GM12878 (cell line): ENCODE measurements around the gene GNAI2. TPM values are rescaled to one million over a fixed set of nuclear protein-coding genes. Genes with fewer than 3 reads are reported as not detected.

Experiments used
- ATAC-seq: fragments of 200-7000 bp; cut with Tn5 transposase; 3 replicates; pipeline ENCODE4 v1.9.1; 2020; ENCODE audit warnings: mild to moderate bottlenecking, moderate library complexity
- BruUV-seq: library from RNA; stranded (reverse); fragments of 400-500 nt; replicated peaks from 2 replicates; lab custom pipeline; 2021; lab: Mats Ljungman, UMichigan
- CTCF ChIA-PET: fragments of 300-600 bp; sonication (Branson Sonifier 250); formaldehyde crosslinking; extraction: SDS; loops from one replicate; lab custom pipeline; 2021; ENCODE audit warnings: inconsistent platforms; lab: Yijun Ruan, JAX
- POLR2A ChIA-PET: fragments of 350-600 bp; formaldehyde crosslinking; extraction: SDS; loops from one replicate; lab custom pipeline; 2021; ENCODE audit warnings: inconsistent platforms; lab: Charles Lee
- RAD21 ChIA-PET: fragments of 300-600 bp; sonication (Branson Sonifier 250); formaldehyde crosslinking; loops from one replicate; lab custom pipeline; 2023; ENCODE audit warnings: antibody characterized with exemption; ENCODE audit not compliant: unreplicated experiment; lab: Charles Lee
- SMC1A ChIA-PET: fragments of 300-600 bp; sonication (Branson Sonifier 250); formaldehyde crosslinking; loops from one replicate; lab custom pipeline; 2023; ENCODE audit not compliant: unreplicated experiment, uncharacterized antibody; lab: Charles Lee
- DNase-seq: peaks from one replicate; pipeline ENCODE4 v3.0.0-alpha.2; 2011; ENCODE audit warnings: low read depth, low spot score
- FAIRE-seq: peaks from 3 replicates; lab custom pipeline; 2011; peaks lifted over from hg19 to GRCh38; lab: Jason Lieb, UNC
- H2AFZ ChIP-seq: 2 replicates; pipeline ENCODE4 v1.6.0; 2011; ENCODE audit warnings: low read depth, low read length, control low read depth; ENCODE audit not compliant: control insufficient read depth
- H3K27ac ChIP-seq: 2 replicates; pipeline ENCODE4 v1.5.1; 2011; ENCODE audit warnings: control low read depth; ENCODE audit not compliant: control insufficient read depth, insufficient read depth
- H3K27me3 ChIP-seq, 2 experiments: replicated peaks in 1 of 2; 2 replicates each; pipeline versions ENCODE4 v1.6.0 to v1.6.1; 2011; ENCODE audit warnings: low read length in 1 of 2; ENCODE audit not compliant: control insufficient read depth in 2 of 2, insufficient read depth in 2 of 2
- H3K36me3 ChIP-seq, 2 experiments: 2 replicates each; pipeline ENCODE4 v1.5.1; 2011; ENCODE audit warnings: low read length in 1 of 2; ENCODE audit not compliant: control insufficient read depth in 2 of 2, insufficient read depth in 2 of 2
- H3K4me1 ChIP-seq: 2 replicates; pipeline ENCODE4 v1.6.1; 2011; ENCODE audit warnings: mild to moderate bottlenecking, low read length, moderate library complexity, mixed read lengths; ENCODE audit not compliant: control insufficient read depth, insufficient read depth
- H3K4me2 ChIP-seq: 2 replicates; pipeline ENCODE4 v1.6.0; 2011; ENCODE audit warnings: control low read depth; ENCODE audit not compliant: control insufficient read depth, insufficient read depth
- H3K4me3 ChIP-seq: fragments of 200-600 bp; sonication (generic); 2 replicates; pipeline ENCODE4 v1.5.1; 2016
- H3K79me2 ChIP-seq: 2 replicates; pipeline ENCODE4 v1.6.0; 2011; ENCODE audit warnings: low read length; ENCODE audit not compliant: control insufficient read depth, insufficient read depth
- H3K9ac ChIP-seq: 2 replicates; pipeline ENCODE4 v1.8.0; 2011; ENCODE audit warnings: low read length, control low read depth, mixed read lengths; ENCODE audit not compliant: control insufficient read depth, insufficient read depth
- H3K9me3 ChIP-seq: replicated peaks from 3 replicates; pipeline ENCODE4 v1.5.1; 2011; ENCODE audit warnings: mild to moderate bottlenecking, low read length; ENCODE audit not compliant: control insufficient read depth, insufficient read depth
- H4K20me1 ChIP-seq: 2 replicates; pipeline ENCODE4 v1.6.0; 2011; ENCODE audit not compliant: control insufficient read depth, insufficient read depth
- BCL11A ChIP-seq: IDR thresholded peaks from 2 replicates; pipeline ENCODE4 v1.6.1; 2011; ENCODE audit warnings: low read depth, low read length
- CBFB ChIP-seq: IDR thresholded peaks from 2 replicates; pipeline ENCODE4 v1.6.1; 2016; ENCODE audit warnings: antibody characterized with exemption, low read depth
- JUNB ChIP-seq: IDR thresholded peaks from 2 replicates; pipeline ENCODE4 v1.6.1; 2016; ENCODE audit warnings: antibody characterized with exemption, mild to moderate bottlenecking
- MTA3 ChIP-seq: IDR thresholded peaks from 2 replicates; pipeline ENCODE4 v1.6.1; 2012; ENCODE audit warnings: low read length, inconsistent platforms, borderline replicate concordance
- NRF1 ChIP-seq: conservative IDR thresholded peaks from 2 replicates; pipeline ENCODE4 v1.6.1; 2011; ENCODE audit warnings: mild to moderate bottlenecking, low read depth, low read length, improper control_type of control experiment
- RAD21 ChIP-seq: IDR thresholded peaks from 2 replicates; pipeline ENCODE4 v1.6.1; 2011; ENCODE audit warnings: mild to moderate bottlenecking, low read depth, low read length, moderate library complexity; ENCODE audit not compliant: insufficient read depth
- TARDBP ChIP-seq: IDR thresholded peaks from 2 replicates; pipeline ENCODE4 v1.6.1; 2016; ENCODE audit warnings: borderline replicate concordance
- YY1 ChIP-seq: IDR thresholded peaks from 2 replicates; pipeline ENCODE4 v1.6.1; 2011; ENCODE audit warnings: low read depth, mild to moderate bottlenecking, low read length
- ZBED1 ChIP-seq: IDR thresholded peaks from 2 replicates; pipeline ENCODE4 v1.6.1; 2016; ENCODE audit warnings: borderline replicate concordance
- ZNF24 ChIP-seq: fragments of 450-650 bp; IDR thresholded peaks from 2 replicates; pipeline ENCODE4 v1.6.1; 2017; ENCODE audit warnings: antibody characterized with exemption, mild to moderate bottlenecking
- WGBS: methylation state at CpG from one replicate; pipeline ENCODE4 v1.1.6; 2016; ENCODE audit warnings: low lambda C conversion rate; ENCODE audit not compliant: insufficient replicate concordance, insufficient coverage; ENCODE audit errors: missing lambda C conversion rate; 5-methylcytosine and 5-hydroxymethylcytosine counted together
- in situ Hi-C: fragments of 300-500 bp; cut with MboI; formaldehyde crosslinking; loops from 9 replicates; pipeline ENCODE4 v1.14.3; 2018; ENCODE audit warnings: mixed read lengths
- intact Hi-C: fragments of 100-400 bp; cut with micrococcal nuclease; formaldehyde crosslinking; loops from one replicate; pipeline ENCODE4 v1.14.2; 2022; ENCODE audit not compliant: unreplicated experiment
- polyA plus RNA-seq, 11 experiments: library from polyadenylated mRNA; depleted of rRNA in 4 of 11; unstranded in 6 of 11; stranded (reverse) in 5 of 11; fragments of >200 nt; fragmentation: Nextera tagmentation in 4 of 11; fragmentation: Illumina TruSeq in 1 of 11; extraction: Ambion mirVana in 4 of 11; extraction: Trizol in 1 of 11; gene quantifications; 1 replicate in 1 of 11; 2 replicates in 10 of 11; pipeline versions ENCODE4 v1.2.1 to v1.2.3, GENCODE V29; 2011 to 2016; ENCODE audit warnings: inconsistent platforms in 2 of 11, missing spikeins in 2 of 11, low read depth in 1 of 11
- total RNA-seq, 4 experiments: library from RNA; depleted of rRNA in 3 of 4; stranded (reverse); fragments of >200 nt in 3 of 4; fragmentation: Illumina TruSeq in 1 of 4; extraction: Trizol in 1 of 4; gene quantifications; 2 replicates each; pipeline versions ENCODE4 v1.2.1 to v1.2.3, GENCODE V29; 2013 to 2021
- TF ChIP-seq, protein P1 (sequence below): fragments of 450-650 bp; IDR thresholded peaks from 2 replicates; pipeline ENCODE4 v1.6.1; 2016; ENCODE audit warnings: mild to moderate bottlenecking
- TF ChIP-seq, protein P2 (sequence below): fragments of 450-650 bp; formaldehyde crosslinking; IDR thresholded peaks from 2 replicates; pipeline ENCODE4 v1.5.0; 2022; ENCODE audit warnings: mild to moderate bottlenecking, missing genetic modification characterization
- TF ChIP-seq, protein P3 (sequence below): IDR thresholded peaks from 2 replicates; pipeline ENCODE4 v1.6.1; 2011; ENCODE audit warnings: borderline replicate concordance, low read depth, mild to moderate bottlenecking, moderate library complexity, mixed read lengths, low read length; ENCODE audit not compliant: insufficient read depth; ENCODE audit errors: extremely low read length
- TF ChIP-seq, protein P4 (sequence below): fragments of 450-650 bp; IDR thresholded peaks from 2 replicates; pipeline ENCODE4 v1.6.1; 2016; ENCODE audit warnings: mild to moderate bottlenecking, moderate library complexity, borderline replicate concordance

Gene GNAI2
- total and polyA plus RNA-seq, 10 of the 15 experiments (the other 5 are each of a cell fraction or from before 2014, with no cell fraction given) = 5.0 to 346 (median 237) TPM

DNA sequence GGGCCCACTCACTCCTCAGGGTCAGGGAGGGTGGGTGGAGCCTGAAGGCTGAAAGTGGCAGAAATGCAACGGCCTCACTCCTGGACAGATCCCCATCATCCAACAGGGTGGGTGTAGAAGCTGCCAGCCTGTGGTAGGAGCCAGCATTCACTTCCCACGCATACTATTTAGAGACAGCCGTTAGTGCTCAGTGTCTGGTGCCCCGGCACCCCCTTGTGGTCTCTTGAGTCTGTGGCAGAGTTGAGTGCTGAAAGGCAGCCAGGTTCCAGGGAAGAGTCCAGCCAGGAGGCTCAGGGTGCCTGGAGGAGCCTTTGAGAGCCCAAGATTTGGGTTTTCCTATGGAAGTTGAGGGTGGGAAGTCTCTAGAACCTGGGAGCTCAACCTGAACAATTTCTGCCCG, 46.7 kb upstream of the GNAI2 start (continued):
- TF ChIP-seq YY1 = no peak

DNA sequence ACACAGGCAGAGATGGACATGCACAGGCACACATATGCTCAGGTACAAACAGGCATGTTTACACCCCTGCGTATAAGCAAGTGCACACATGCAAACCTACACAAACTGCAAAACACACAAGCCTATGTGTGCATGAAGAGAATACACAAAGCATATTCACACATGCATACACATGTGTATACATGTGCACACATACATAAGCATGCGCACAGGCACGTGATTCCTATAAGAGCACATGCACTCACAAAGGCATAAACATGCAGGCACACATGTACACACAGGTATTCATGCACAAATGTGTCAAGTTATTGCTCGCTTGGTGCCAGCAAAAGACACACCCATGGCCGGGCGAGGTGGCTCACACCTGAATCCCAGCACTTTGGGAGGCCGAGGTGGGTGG, 46.0 kb upstream of the GNAI2 start:
- CTCF ChIA-PET = interaction anchor here (0.6 to 6.9 kb wide), 12 partner anchors 24 to 220 kb away, joined by 3 to 110 read pairs (median 5); partner anchors contain the start of gene LSMEM2
- TF ChIP-seq, protein P1, sequence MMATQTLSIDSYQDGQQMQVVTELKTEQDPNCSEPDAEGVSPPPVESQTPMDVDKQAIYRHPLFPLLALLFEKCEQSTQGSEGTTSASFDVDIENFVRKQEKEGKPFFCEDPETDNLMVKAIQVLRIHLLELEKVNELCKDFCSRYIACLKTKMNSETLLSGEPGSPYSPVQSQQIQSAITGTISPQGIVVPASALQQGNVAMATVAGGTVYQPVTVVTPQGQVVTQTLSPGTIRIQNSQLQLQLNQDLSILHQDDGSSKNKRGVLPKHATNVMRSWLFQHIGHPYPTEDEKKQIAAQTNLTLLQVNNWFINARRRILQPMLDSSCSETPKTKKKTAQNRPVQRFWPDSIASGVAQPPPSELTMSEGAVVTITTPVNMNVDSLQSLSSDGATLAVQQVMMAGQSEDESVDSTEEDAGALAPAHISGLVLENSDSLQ = no peak
- TF ChIP-seq RAD21 = no peak
- TF ChIP-seq, protein P2, sequence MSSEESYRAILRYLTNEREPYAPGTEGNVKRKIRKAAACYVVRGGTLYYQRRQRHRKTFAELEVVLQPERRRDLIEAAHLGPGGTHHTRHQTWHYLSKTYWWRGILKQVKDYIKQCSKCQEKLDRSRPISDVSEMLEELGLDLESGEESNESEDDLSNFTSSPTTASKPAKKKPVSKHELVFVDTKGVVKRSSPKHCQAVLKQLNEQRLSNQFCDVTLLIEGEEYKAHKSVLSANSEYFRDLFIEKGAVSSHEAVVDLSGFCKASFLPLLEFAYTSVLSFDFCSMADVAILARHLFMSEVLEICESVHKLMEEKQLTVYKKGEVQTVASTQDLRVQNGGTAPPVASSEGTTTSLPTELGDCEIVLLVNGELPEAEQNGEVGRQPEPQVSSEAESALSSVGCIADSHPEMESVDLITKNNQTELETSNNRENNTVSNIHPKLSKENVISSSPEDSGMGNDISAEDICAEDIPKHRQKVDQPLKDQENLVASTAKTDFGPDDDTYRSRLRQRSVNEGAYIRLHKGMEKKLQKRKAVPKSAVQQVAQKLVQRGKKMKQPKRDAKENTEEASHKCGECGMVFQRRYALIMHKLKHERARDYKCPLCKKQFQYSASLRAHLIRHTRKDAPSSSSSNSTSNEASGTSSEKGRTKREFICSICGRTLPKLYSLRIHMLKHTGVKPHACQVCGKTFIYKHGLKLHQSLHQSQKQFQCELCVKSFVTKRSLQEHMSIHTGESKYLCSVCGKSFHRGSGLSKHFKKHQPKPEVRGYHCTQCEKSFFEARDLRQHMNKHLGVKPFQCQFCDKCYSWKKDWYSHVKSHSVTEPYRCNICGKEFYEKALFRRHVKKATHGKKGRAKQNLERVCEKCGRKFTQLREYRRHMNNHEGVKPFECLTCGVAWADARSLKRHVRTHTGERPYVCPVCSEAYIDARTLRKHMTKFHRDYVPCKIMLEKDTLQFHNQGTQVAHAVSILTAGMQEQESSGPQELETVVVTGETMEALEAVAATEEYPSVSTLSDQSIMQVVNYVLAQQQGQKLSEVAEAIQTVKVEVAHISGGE (CRISPR knock-in tag) = no peak
- TF ChIP-seq TARDBP = no peak
- TF ChIP-seq JUNB = no peak
- TF ChIP-seq MTA3 = no peak
- TF ChIP-seq BCL11A = no peak
- TF ChIP-seq, protein P3, sequence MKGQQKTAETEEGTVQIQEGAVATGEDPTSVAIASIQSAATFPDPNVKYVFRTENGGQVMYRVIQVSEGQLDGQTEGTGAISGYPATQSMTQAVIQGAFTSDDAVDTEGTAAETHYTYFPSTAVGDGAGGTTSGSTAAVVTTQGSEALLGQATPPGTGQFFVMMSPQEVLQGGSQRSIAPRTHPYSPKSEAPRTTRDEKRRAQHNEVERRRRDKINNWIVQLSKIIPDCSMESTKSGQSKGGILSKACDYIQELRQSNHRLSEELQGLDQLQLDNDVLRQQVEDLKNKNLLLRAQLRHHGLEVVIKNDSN = no peak
- TF ChIP-seq CBFB = no peak
- no peak for TF ChIP-seq ZNF24
- TF ChIP-seq, protein P4, sequence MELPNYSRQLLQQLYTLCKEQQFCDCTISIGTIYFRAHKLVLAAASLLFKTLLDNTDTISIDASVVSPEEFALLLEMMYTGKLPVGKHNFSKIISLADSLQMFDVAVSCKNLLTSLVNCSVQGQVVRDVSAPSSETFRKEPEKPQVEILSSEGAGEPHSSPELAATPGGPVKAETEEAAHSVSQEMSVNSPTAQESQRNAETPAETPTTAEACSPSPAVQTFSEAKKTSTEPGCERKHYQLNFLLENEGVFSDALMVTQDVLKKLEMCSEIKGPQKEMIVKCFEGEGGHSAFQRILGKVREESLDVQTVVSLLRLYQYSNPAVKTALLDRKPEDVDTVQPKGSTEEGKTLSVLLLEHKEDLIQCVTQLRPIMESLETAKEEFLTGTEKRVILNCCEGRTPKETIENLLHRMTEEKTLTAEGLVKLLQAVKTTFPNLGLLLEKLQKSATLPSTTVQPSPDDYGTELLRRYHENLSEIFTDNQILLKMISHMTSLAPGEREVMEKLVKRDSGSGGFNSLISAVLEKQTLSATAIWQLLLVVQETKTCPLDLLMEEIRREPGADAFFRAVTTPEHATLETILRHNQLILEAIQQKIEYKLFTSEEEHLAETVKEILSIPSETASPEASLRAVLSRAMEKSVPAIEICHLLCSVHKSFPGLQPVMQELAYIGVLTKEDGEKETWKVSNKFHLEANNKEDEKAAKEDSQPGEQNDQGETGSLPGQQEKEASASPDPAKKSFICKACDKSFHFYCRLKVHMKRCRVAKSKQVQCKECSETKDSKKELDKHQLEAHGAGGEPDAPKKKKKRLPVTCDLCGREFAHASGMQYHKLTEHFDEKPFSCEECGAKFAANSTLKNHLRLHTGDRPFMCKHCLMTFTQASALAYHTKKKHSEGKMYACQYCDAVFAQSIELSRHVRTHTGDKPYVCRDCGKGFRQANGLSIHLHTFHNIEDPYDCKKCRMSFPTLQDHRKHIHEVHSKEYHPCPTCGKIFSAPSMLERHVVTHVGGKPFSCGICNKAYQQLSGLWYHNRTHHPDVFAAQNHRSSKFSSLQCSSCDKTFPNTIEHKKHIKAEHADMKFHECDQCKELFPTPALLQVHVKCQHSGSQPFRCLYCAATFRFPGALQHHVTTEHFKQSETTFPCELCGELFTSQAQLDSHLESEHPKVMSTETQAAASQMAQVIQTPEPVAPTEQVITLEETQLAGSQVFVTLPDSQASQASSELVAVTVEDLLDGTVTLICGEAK = no peak
- no peak for TF ChIP-seq ZBED1
- no peak for TF ChIP-seq NRF1

More for the DNA sequence above, 46.0 kb upstream of the GNAI2 start:
- Histone ChIP-seq H3K36me3 (no peaks in the 10 kb centered on the region), H4K20me1 (no peaks in the 10 kb centered on the region), H3K4me3 (no peak overlapping the region), H3K27ac (no peak overlapping the region), H3K9ac (no peak overlapping the region), H3K4me1 (no peaks in the 10 kb centered on the region), H3K4me2 (no peak overlapping the region), H2AFZ (no peak overlapping the region), H3K79me2 (no peaks in the 10 kb centered on the region), H3K9me3 (no peaks in the 10 kb centered on the region), H3K27me3 (no peaks in the 10 kb centered on the region)
- POLR2A ChIA-PET = no interaction called here
- BruUV-seq = no TSS peak
- in situ Hi-C loops (loop anchor here (5.0 kb wide), 1 partner anchor 37 kb away; no protein-coding TSS in a partner anchor), intact Hi-C loops (loop anchor here (1.0 kb wide), 1 partner anchor 69 kb away; no protein-coding TSS in a partner anchor)
- SMC1A ChIA-PET = interaction anchor here (2.9 kb wide), 1 partner anchor 37 kb away, joined by 24 read pairs; no protein-coding TSS in a partner anchor
- ATAC-seq (no peak), FAIRE-seq (no peak), DNase-seq (no peak)
- 41% methylated on average over 7 of the region's 7 CpGs for WGBS
- RAD21 ChIA-PET = interaction anchor here (0.7 to 1.8 kb wide), 3 partner anchors 36 to 72 kb away, joined by 4 to 6 read pairs (median 4); no protein-coding TSS in a partner anchor
